M059J (cell line): ENCODE data around the gene CCS. TPM values are rescaled to one million over a fixed set of nuclear protein-coding genes. Genes with fewer than 3 reads are reported as not detected.
"Not testable (repeated sequence)": the region's sequence is repeated elsewhere in the genome, so short reads cannot be mapped to it uniquely, and the experiment has no call there.

Experiments used
- DNase-seq: peaks from one replicate; pipeline ENCODE4 v3.0.0-alpha.2; 2012; ENCODE audit warnings: low read depth
- total RNA-seq: library from RNA; depleted of rRNA; stranded (reverse); fragments of >200 nt; shearing (Covaris generic); gene quantifications from 2 replicates; pipeline ENCODE4 v1.2.3, GENCODE V29; 2014

Gene CCS
- total RNA-seq, 1 experiment from 2014 or later = 19.4 TPM

DNA sequence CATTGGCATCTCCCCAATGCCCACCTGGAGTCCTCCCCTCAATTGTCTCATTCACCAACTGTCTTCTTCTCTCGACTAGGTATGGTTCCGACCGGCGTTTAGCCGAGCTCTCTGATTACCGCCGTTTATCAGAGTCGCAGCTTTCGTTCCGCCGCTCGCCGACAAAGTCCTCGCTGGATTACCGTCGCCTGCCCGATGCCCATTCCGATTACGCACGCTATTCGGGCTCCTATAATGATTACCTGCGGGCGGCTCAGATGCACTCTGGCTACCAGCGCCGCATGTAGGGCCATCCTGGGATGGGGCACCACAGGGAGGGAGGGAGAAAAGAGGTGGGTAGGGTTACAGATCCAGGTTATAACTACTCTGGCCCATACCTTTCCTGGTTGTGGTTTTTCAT, 33.4 kb downstream of the CCS start:
- no peak for DNase-seq

DNA sequence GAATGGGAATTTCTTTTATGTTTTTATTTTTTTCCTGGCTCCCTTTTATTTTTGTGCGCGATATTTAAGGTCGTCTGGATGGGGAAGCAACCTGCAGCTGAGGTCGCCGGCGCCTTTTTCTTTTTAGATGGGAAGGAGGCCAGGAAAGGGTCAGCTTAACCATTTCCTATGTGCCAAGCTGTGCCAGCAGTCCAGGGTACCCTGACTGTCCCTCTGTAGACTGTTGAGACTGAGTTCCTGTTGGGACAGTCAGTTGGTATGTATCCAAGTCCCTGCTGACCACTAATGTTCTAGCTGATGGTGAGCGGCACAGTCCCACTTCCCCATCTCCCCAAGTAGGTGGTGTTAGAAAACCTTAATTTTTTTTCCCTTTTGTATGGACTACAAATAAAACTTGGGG, 33.9 kb downstream of the CCS start:
- DNase-seq = no peak

DNA sequence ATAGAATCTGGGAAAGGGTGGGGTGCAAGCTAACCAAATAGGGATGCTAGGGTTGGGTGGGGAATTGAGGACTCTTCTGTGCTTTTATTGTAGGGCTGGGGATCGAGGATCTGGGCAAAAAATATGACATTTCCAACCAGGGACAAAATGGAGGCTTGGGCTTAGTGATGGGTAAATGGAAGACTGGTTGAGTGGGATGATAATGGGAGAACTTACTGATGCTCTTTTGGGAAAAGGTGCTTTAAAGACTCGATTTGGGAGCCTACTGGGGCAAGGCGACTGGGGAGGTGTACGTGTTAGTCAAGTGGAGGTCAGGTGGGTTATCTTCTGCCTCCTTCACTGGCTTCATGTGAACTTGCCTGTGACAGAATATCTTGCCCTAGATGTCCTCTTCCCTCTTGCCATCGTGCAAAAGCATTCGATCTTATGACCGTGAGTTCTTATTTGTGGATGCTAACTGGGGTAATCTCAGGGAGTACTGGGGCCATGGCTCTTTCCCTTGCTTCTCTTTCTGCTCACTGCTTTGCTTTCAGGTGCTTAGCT, 35.1 kb downstream of the CCS start:
- no peak for DNase-seq

DNA sequence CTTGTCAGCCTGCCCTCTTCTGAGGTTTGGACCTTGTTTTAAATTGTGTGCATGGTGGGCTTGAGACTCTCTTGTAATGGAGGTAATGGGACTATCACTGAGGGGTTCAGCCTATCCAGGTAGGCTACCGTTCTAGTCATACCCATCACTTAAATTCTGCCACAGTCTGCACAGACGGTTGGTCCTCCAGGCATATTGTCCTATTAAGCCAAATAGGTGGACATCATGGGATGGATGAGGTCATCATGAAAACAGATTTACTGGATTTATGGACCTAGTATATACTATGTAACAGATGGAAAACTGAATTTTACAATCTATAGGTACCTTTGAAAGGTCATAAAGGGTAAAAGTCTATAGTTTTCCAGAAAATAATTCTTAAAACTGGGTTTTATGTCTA, 36.4 kb downstream of the CCS start:
- DNase-seq = no peak

DNA sequence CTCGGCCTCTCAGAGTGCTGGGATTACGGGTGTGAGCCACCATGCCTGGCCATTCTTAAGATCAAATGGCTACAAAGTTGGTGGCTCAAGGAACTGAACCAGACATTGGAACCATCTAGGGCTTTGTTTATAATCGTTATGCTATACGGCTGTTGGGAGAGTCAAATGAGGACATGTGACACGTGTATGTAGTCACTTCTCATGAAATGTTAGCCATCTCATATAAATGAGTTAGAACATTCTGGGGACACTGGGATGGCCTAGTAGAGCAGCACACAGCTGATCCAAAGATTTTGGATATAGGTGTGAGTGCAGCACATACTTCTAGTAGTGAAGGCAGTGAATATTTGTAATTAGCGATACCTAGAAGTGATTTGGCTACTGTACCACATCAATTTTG, 38.9 kb downstream of the CCS start:
- no peak for DNase-seq

DNA sequence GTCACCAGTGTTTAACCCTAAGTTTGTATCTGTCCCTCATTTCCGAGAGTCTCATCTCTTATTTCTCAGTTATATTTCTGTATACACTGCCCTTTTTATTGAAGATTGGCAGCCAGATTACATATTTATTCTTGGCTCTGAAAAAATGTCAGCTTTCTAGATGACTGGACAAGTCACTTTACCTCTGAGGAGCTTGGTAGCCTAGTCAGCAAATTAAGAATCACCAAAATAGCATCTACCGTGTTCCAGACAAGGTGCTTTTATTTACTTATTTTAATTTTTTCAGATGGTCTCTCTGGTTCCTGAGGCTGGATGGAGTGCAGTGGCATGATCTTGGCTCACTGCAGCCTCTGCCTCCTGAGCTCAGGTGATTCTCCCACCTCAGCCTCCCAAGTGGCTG, 40.0 kb downstream of the CCS start:
- no peak for DNase-seq

DNA sequence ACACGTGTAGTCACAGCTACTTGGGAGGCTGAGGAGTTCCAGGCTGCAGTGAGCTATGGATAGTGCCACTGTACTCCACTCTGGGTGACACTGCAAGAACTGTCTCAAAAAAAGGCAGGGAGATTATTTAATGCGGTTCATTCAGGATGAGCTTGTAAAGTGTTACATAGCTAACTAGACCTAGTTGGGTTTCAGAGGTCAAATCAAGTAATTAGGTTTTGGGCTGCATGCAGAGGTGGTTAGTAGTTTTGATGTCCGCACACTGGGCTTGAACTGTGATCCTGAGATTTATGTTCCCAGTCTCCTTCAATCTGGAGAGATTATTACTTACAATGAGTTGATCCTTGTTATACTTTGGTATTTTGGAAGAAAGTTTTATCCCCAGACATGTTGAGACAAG, 43.4 kb downstream of the CCS start:
- DNase-seq = no peak

DNA sequence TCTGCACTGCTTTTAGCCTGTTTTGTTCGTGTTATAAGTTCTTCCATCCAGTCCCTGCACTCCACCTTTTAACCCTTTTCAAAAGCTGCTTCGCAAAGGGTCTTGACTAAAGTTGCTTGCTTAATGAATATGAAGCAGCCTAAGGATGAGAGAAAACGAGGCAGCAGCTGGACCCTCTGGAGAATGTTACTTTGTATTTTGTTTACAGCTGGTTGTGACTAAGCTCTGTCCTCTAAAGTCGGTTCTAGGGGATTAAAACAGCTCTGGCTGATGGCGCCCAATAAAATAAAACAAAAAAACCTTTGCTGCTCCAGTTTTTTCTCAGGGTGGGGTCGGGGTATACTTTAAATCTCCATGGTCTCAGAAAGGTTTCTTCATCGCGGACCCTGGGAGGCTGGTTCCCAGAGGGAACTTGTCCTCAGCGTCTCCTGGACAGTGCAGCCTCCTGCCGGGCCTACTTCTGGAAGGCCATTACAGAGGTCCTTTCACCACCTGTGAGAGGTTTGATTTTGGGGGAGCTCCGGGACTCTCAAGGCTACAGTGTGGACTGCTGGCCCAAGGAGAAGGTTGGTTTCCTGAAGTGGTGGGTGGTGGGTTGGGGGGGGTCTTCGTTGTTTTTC, 44.7 kb downstream of the CCS start:
- DNase-seq = peak; percentile 44

DNA sequence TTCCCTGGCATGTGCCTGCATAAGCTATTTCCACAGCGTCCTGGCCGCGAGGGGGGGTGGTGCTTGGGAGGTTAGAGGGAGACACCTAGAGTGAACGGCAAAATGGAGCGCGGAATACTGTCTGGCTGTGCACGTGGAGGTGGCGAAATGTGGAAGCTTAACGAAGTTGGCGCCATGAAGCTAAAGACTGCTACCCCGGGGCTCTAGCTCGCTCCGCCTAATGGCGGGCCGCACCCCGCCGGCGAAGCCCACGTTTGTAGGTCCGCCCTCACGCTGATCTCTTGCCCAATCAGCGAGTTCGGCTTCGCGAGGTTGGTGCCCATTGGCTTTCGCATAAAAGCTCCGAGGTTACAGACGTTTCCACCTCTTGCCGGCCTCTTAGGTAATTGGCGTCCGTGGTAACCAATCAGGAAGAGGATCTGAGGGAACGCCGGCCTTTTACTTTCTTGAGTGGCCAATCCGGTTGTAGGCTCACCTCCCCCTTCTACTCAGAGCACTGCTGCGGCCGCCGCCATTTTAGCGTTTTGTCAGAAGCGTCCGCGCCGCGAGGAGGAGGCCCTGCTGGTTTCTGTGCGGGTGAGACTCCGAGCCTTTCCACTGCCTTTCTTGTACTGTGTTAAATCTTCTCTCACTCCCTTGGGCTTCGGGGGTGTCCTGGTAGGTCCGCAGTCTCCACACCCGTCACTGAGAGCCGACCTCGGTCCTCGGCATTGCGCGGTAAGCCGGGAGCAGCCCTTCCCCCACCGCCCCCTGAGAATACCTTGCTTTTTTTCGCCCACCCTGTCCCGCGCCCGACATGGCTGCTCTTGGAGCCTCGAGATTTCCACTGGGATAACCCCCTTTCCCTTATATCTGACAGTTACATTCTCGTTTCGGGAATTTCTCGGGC, 45.4 kb downstream of the CCS start, which contains the start of gene RBM4:
RBM4 (plus strand) TSS at position 527 of the 889 bp plus-strand sequence. CDS start 1,009 bp downstream, outside the sequence.
- peak; percentile 100 for DNase-seq

DNA sequence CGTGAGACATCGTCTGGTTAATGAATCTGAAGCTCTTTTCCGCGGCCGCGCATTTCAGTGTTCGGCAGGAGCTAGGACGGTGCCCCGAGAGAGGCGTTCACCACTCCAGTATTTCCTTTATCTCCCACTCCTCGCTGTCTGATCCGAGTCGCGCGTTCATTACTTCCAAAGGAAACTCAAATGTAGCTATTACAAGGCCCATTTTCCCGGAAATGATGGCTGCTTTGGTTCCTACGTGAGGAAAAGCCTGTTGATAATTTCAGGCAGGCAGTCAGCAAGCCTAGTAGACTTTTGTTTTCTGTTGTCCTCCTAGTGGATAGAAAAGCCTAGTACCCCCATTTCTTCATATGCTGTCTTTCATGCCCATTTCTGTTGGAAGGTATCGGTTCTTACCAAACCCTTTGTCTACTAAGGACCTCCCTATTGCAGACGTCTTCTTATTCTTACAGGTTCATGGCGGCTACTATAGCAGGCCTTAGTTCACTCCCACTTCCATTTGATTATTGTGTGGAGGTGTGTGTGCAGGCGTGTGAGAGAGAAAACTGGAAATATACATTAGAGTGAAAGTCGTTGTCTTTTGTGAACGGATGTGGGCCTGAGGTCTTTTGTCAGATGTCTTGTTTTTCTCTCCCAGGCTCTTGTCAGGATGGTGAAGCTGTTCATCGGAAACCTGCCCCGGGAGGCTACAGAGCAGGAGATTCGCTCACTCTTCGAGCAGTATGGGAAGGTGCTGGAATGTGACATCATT, 46.3 kb downstream of the CCS start:
- peak; percentile 45 for DNase-seq

DNA sequence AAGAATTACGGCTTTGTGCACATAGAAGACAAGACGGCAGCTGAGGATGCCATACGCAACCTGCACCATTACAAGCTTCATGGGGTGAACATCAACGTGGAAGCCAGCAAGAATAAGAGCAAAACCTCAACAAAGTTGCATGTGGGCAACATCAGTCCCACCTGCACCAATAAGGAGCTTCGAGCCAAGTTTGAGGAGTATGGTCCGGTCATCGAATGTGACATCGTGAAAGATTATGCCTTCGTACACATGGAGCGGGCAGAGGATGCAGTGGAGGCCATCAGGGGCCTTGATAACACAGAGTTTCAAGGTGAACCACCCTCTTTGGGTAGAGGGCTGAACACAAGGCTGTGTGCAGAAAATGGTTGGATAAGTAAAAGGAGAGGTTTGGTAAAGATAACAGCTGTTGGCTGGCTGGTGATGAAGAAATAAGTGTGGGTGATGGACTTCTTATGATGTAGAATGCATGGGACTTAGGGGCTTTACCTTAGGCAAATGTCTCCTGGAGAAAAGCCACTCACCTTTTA, 46.9 kb downstream of the CCS start:
- DNase-seq = not testable (repeated sequence)

DNA sequence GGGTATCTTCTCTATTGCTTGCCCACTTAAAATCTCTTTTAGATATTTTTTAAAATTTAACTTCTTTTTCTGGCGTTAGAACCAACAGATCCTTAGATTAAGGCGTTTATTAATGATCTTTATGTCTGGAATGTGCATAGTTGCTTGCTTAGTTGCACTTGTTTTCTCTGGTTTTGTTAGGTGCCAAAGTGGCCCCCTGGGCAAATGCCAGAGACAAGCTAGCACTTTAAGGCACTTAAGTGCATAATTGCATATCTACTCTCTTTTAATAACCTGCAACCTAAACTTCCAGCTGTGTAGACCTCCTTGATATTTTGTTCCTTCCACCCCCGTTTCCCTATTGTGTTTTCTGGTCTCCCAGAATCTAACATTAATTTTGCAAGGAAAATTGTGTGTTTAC, 48.8 kb downstream of the CCS start:
- no peak for DNase-seq

DNA sequence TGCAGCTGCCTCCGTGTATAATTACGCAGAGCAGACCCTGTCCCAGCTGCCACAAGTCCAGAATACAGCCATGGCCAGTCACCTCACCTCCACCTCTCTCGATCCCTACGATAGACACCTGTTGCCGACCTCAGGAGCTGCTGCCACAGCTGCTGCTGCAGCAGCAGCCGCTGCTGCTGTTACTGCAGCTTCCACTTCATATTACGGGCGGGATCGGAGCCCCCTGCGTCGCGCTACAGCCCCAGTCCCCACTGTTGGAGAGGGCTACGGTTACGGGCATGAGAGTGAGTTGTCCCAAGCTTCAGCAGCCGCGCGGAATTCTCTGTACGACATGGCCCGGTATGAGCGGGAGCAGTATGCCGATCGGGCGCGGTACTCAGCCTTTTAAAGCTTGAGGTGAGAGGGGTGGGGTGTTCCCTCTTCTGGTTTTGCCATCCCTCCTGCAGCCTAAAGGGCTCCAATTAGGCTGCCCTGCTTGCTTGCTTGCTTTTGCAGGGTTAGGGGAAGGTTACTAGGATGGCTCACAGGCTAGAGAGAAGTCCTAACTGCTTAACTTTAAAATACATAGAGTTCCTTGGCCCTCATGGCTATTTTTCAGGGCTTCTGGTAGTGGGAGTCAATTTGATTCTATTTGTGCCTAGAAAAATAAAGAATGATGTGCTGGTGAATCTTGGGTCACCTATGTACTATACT, 50.9 kb downstream of the CCS start:
- no peak for DNase-seq

DNA sequence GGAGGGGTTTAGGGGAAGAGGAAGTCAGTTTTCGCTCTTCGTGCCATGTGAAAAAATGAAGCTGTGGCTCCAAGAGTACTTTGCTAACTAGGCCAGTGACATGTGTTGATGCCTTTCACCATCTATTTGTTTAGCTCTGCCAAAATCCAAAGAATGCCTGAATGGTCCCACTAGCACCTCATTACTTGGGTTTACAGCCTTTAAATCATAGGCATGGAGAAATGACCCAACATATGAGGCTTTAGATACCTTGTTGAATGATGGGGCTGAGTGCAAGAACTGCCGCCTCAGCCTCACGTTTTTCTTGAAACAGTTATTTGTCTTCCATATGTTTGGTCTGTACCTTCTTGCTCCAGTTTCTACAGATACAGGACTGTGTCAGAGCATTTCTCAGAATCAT, 53.8 kb downstream of the CCS start:
- DNase-seq = no peak

DNA sequence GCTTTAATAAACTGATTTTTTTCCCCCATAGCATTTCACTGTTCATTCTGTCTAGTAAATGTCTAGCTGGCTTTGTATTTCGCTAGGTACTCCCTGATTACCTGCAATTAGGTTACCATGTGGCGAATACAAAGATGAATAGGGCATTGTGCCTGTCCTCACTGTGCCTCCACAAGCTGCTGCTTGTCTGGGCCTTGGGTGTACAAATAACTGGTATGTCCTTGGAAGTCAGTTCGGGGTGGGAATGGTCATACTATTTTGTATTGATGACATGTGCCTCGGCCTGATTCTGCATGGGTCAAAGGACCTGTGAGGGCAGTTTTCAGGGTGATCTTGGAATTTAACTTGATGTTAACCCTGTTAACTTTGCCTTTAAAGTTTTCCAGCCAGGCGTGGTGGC, 56.9 kb downstream of the CCS start:
- DNase-seq = no peak

DNA sequence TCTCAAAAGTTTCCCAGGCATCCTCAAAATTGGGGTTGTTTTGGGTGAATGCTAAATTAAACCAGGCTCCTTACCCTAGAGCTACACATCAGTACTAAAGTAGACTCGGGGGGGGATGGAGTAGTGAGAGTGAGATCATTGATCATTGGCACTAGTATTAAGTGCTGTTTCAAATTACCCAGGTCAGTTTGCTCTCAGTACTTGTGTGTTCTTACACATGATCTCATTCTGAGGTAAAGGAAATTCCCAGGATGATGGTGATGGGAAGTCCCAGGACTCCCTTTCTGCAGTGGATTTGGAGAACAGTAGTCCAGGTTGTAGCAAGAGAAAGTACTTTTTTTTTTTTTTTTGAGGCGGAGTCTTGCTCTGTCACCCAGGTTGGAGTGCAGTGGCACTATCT, 58.0 kb downstream of the CCS start:
- DNase-seq = peak; percentile 42

DNA sequence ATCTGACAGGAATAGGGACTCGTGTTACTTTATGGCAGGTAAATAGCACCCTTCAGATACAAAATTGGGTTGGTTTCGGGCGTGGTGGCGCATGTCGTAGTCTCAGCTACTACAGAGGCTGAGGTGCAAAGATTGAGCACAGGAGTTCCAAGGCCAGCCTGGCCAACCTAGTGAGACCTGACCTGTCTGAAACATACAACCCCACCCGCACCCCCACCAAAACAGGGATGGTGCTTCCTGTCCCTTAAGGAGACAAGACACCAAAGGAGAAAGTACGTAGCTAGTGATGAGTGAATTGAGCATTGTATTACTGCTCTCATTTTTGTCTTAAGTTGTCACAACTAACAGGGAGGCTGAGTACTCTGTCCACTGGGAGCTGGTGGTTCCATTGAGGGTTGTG, 59.7 kb downstream of the CCS start:
- no peak for DNase-seq

DNA sequence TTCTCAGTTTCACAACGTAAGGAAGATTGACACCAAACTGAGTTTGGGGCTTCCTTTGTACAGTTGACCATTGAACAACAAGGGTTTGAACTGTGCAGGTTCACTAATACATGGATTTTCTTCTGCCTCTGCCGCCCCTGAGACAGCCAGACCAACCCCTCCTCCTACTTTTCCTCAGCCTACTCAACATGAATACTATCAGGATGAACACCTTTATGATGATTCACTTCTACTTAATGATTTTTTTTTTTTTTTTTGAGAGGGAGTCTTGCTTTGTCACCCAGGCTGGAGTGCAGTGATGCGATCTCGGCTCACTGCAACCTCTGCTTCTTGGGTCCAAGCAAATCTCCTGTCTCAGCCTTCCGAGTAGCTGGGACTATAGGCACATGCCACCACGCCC, 60.1 kb downstream of the CCS start:
- peak; percentile 22 for DNase-seq
